GM21825 (cell line): Measurements from ENCODE around the gene FAM81B.

Experiments
- ATAC-seq: cut with Tn5 transposase; IDR thresholded peaks from one replicate; pipeline ENCODE4 v1.9.1; 2021; ENCODE audit warnings: mild to moderate bottlenecking, moderate library complexity; ENCODE audit not compliant: unreplicated experiment

FAM81B gene

GRCh38 chr5:95460665-95461064 is 69.5 kb downstream of the FAM81B start:
- ATAC-seq: no peak

DNA sequence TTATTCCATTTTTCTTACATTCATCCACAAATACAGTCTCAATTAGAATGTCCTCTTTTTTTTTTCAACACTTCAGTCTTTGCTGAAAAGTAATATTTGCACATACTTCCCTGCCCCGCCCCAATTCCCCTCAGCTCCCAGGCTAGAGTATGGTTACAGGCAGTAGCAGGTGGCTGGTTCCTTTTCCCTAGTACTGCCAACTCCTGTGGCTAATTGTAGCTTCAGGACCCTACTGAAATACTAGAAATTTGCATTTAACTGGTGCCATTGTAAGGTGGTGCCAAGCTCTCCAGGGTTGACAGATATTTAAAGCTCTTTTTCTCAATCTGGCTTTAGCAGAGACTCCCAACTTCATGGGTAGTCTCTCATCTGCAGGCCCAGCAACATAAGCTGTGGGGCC is 80.3 kb downstream of the FAM81B start:
- no peak for ATAC-seq

- ATAC-seq: no peak
Measured at GRCh38 chr5:95471942-95472341, 80.8 kb downstream of the FAM81B start.

GRCh38 chr5:95484421-95484820 is 93.3 kb downstream of the FAM81B start:
- no peak for ATAC-seq

DNA sequence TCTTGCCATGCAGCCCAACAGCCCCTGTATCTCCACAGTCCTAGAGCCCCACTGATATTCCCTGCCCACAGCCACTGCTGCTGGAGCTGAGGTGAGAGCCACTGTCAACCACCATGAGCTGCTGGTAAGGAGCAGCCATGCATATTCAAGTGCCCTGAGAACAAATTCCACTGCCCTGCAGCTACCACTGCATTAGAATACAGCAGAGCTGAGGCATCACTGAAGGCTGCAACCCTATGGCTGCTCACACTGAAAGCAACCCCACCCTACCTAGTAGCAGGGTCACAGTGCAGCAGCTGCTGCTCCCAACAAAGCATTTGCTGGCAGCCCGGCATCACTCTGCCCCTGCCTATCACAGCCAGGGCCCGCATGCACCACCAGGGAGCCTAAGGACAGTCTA is 95.0 kb downstream of the FAM81B start:
- no peak for ATAC-seq

- no peak for ATAC-seq
Measured at GRCh38 chr5:95487880-95488279, 96.7 kb downstream of the FAM81B start.
